GM19240 (cell line): ENCODE data around the gene MAGEA12.
"Not testable (repeated sequence)": the region's sequence is repeated elsewhere in the genome, so short reads cannot be mapped to it uniquely, and the experiment has no call there.

Experiments
- DNase-seq: peaks from one replicate; pipeline ENCODE4 v3.0.0; 2011; ENCODE audit warnings: low spot score; ENCODE audit not compliant: insufficient read length

Gene MAGEA12, protein sequence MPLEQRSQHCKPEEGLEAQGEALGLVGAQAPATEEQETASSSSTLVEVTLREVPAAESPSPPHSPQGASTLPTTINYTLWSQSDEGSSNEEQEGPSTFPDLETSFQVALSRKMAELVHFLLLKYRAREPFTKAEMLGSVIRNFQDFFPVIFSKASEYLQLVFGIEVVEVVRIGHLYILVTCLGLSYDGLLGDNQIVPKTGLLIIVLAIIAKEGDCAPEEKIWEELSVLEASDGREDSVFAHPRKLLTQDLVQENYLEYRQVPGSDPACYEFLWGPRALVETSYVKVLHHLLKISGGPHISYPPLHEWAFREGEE

DNA sequence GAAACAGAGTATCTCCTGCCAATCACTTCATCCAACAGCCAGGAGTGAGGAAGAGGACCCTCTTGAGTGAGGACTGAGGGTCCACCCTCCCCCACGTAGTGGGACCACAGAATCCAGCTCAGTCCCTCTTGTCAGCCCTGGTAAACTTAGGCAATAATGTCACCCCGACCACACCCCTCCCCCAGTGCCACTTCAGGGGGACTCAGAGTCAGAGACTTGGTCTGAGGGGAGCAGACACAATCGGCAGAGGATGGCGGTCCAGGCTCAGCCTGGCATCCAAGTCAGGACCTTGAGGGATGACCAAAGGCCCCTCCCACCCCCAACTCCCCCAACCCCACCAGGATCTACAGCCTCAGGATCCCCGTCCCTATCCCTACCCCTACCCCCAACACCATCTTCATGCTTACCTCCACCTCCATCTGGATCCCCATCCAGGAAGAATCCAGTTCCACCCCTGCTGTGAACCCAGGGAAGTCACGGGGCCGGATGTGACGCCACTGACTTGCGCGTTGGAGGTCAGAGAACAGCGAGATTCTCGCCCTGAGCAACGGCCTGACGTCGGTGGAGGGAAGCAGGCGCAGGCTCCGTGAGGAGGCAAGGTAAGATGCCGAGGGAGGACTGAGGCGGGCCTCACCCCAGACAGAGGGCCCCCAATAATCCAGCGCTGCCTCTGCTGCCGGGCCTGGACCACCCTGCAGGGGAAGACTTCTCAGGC lies at the start of gene MAGEA12, which contains the start of gene CSAG1:
MAGEA12 (plus strand) TSS at position 497 of the 715 bp plus-strand sequence. CDS start 2,405 bp downstream, outside the sequence.
CSAG1 (minus strand) TSS at position 461 of the 715 bp plus-strand sequence. CDS start 1,261 bp downstream, outside the sequence.
- DNase-seq = no peak

DNA sequence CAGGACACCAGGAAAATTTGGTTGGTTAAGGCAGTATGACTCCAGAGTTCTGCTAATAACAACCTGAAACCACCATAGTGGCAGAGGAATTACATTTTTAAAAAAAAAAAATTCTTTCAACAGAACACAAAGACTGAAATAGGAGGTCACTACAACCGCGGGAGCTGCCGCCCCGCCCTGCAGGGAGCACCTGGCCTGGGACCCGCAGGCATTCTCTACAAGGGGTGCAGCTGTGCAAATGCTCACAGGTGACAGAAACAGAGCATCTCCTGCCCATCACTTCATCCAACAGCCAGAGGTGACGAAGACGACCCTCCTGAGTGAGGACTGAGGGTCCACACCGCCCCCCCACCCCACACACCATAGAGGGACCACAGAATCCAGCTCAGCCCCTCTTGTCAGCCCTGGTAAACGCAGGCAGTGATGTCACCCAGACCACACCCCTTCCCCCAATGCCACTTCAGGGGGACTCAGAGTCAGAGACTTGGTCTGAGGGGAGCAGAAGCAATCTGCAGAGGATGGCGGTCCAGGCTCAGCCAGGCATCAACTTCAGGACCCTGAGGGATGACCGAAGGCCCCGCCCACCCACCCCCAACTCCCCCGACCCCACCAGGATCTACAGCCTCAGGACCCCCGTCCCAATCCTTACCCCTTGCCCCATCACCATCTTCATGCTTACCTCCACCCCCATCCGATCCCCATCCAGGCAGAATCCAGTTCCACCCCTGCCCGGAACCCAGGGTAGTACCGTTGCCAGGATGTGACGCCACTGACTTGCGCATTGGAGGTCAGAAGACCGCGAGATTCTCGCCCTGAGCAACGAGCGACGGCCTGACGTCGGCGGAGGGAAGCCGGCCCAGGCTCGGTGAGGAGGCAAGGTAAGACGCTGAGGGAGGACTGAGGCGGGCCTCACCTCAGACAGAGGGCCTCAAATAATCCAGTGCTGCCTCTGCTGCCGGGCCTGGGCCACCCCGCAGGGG lies 35.3 kb upstream of the MAGEA12 start, which contains the start of gene MAGEA3:
MAGEA3 (plus strand) TSS at position 843 of the 980 bp plus-strand sequence. CDS start 2,039 bp downstream, outside the sequence.
- DNase-seq = not testable (repeated sequence)

DNA sequence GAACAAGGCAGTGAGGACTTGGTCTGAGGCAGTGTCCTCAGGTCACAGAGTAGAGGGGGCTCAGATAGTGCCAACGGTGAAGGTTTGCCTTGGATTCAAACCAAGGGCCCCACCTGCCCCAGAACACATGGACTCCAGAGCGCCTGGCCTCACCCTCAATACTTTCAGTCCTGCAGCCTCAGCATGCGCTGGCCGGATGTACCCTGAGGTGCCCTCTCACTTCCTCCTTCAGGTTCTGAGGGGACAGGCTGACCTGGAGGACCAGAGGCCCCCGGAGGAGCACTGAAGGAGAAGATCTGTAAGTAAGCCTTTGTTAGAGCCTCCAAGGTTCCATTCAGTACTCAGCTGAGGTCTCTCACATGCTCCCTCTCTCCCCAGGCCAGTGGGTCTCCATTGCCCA lies 33.2 kb upstream of the MAGEA12 start:
- DNase-seq = not testable (repeated sequence)

- DNase-seq = not testable (repeated sequence)
These were observed 27.1 kb upstream of the MAGEA12 start for GRCh38 chrX:152706500-152706899.

DNA sequence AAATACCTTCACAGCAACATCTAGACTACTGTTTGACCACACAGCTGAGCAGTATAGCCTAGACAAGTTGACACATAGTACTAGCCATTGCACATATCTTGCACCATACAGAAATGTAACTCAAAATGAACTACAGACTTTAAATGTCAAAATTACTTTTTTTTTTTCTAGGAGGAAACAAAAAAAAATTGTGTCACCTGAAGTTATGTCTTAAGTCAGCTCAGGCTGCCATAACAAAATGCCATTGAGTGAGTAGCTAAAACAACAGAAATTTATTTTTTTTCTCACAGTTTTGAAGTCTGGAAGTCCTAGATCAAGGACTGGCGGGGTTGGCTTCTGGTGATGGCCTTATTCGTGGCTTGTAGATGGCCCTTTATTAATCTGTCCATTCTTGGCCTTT lies 24.4 kb upstream of the MAGEA12 start, which contains the start of gene CSAG2:
CSAG2 (minus strand) TSS at position 101 of the 400 bp plus-strand sequence. CDS start 161 bp downstream, outside the sequence.
- DNase-seq = not testable (repeated sequence)

GRCh38 chrX:152713195-152713594 lies 20.4 kb upstream of the MAGEA12 start:
- DNase-seq = not testable (repeated sequence)

GRCh38 chrX:152713815-152714787 lies 19.5 kb upstream of the MAGEA12 start, which contains the start of gene MAGEA2B:
TSS of gene MAGEA2B (plus strand) at chrX:152714628. CDS start at chrX:152717107, 2,479 bp downstream.
- not testable (repeated sequence) for DNase-seq

DNA sequence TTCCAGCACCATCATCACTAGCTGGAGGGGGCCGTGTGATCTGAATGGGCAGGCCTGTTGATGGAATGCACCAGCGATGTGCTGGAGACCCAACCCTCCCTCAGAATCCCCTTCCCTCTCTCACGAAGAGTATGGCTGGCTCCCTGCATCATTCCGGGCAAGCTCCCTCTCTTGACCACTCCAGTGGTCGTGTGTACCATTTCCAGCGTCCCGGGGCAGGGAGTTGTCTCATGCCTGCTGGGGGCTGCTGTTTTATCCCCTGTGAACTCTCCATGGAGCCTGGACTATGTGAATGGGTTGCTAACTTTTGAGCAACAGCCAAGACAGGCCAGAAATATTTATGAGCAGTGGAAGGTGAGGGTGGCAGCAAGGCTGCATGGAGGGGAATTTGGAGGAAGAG lies 8.1 kb upstream of the MAGEA12 start:
- DNase-seq = no peak

- not testable (repeated sequence) for DNase-seq
These were observed 744 bp downstream of the MAGEA12 start for GRCh38 chrX:152734143-152734858.

DNA sequence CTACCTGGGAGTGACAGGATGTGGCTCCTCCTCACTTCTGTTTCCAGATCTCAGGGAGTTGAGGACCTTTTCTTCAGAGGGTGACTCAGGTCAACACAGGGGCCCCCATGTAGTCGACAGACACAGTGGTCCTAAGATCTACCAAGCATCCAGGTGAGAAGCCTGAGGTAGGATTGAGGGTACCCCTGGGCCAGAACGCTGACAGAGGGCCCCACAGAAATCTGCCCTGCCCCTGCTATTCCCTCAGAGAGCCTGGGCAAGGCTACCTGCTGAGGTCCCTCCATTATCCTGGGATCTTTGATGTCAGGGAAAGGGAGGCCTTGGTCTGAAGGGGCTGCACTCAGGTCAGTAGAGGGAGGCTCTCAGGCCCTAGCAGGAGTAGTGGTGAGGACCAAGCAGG lies 1.5 kb downstream of the MAGEA12 start:
- DNase-seq = no peak

DNA sequence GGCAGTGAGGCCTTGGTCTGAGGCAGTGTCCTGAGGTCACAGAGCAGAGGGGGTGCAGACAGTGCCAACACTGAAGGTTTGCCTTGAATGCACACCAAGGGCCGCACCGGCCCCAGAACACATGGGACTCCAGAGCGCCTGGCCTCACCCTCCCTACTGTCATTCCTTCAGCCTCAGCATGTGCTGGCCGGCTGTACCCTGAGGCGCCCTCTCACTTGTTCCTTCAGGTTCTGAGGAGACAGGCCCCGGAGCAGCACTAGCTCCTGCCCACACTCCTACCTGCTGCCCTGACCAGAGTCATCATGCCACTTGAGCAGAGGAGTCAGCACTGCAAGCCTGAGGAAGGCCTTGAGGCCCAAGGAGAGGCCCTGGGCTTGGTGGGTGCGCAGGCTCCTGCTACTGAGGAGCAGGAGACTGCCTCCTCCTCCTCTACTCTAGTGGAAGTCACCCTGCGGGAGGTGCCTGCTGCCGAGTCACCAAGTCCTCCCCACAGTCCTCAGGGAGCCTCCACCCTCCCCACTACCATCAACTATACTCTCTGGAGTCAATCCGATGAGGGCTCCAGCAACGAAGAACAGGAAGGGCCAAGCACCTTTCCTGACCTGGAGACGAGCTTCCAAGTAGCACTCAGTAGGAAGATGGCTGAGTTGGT lies 2.4 kb downstream of the MAGEA12 start:
- DNase-seq = no peak

GRCh38 chrX:152736528-152736927 lies 3.0 kb downstream of the MAGEA12 start:
- not testable (repeated sequence) for DNase-seq

GRCh38 chrX:152738560-152738959 lies 5.0 kb downstream of the MAGEA12 start:
- DNase-seq = no peak

DNA sequence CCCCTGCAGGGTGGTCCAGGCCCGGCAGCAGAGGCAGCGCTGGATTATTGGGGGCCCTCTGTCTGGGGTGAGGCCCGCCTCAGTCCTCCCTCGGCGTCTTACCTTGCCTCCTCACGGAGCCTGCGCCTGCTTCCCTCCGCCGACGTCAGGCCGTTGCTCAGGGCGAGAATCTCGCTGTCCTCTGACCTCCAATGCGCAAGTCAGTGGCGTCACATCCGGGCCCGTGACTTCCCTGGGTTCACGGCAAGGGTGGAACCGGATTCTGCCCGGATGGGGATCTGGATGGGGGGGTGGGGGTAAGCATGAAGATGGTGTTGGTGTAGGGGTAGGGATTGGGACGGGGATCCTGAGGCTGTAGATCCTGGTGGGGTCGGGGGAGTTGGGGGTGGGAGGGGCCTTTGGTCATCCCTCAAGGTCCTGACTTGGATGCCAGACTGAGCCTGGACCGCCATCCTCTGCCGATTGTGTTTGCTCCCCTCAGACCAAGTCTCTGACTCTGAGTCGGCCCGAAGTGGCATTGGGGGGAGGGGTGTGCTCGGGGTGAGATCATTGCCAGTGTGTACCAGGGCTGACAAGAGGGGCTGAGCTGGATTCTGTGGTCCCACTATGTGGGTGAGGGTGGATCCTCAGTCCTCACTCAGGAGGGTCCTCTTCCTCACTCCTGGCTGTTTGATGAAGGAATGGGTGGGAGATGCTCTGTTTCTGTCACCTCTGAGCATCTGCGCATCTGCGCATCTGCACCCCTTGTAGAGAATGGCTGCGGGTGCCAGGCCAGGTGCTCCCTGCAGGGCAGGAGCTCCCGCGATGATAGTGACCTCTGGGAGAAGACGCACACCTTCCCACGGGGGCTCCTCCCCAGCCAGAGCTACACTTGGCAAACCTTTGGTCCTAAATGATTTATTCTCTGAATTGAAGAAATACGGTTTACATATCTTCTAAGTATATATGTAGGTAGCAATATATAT lies 20.4 kb downstream of the MAGEA12 start, which contains the start of gene MAGEA2:
MAGEA2 (minus strand) TSS at position 157 of the 965 bp plus-strand sequence. CDS start 2,479 bp downstream, outside the sequence.
- not testable (repeated sequence) for DNase-seq

DNA sequence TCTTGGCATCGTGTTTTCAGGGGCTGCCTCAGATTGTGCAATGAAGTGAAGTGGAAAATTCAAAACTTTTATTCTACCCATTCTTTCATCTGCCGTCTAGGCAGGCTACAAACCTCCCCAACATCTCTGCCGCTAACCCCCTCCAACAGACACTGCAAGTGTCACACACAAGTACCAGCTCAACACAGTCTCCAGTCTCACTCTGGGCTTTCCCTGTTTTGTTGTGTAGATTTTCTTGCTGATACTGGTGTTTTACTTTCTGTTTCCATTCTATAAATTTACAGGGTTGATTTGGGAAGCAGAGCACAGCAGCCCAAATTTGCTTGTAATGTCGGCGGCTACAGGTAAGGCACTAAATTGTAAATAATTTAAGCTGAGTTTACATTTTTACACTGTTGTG lies 21.3 kb downstream of the MAGEA12 start:
- DNase-seq = not testable (repeated sequence)

DNA sequence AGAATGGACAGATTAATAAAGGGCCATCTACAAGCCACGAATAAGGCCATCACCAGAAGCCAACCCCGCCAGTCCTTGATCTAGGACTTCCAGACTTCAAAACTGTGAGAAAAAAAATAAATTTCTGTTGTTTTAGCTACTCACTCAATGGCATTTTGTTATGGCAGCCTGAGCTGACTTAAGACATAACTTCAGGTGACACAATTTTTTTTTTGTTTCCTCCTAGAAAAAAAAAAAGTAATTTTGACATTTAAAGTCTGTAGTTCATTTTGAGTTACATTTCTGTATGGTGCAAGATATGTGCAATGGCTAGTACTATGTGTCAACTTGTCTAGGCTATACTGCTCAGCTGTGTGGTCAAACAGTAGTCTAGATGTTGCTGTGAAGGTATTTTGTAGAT lies 25.4 kb downstream of the MAGEA12 start, which contains the start of gene CSAG3:
CSAG3 (plus strand) TSS at position 301 of the 400 bp plus-strand sequence.
- DNase-seq = not testable (repeated sequence)

DNA sequence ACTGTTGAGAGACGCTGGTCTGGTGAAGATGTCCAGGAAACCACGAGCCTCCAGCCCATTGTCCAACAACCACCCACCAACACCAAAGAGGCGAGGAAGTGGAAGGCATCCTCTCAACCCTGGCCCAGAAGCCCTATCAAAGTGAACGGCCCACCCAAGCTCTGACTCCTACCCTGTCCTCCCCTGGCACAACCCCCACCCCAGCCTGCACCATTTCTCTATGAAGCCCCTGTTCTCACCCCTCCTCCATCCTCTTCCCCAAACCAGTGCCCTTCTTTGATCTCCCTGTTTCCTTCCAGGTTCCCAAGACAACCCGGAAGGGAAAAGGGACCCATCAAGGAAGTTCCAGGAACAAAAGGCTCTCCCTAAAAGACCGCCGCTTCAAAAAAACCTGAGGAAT lies 26.0 kb downstream of the MAGEA12 start:
- not testable (repeated sequence) for DNase-seq
